Suppressor macrophage treated with lipopolysaccharide for 4 hours (primary cell): ENCODE measurements around the gene SEMA3G.
A peak's percentile ranks its signal among the peaks of the same experiment; 100 is the strongest.

Experiments
- DNase-seq: peaks from one replicate; pipeline ENCODE4 v3.0.0-alpha.2; 2020

The SEMA3G gene

DNA sequence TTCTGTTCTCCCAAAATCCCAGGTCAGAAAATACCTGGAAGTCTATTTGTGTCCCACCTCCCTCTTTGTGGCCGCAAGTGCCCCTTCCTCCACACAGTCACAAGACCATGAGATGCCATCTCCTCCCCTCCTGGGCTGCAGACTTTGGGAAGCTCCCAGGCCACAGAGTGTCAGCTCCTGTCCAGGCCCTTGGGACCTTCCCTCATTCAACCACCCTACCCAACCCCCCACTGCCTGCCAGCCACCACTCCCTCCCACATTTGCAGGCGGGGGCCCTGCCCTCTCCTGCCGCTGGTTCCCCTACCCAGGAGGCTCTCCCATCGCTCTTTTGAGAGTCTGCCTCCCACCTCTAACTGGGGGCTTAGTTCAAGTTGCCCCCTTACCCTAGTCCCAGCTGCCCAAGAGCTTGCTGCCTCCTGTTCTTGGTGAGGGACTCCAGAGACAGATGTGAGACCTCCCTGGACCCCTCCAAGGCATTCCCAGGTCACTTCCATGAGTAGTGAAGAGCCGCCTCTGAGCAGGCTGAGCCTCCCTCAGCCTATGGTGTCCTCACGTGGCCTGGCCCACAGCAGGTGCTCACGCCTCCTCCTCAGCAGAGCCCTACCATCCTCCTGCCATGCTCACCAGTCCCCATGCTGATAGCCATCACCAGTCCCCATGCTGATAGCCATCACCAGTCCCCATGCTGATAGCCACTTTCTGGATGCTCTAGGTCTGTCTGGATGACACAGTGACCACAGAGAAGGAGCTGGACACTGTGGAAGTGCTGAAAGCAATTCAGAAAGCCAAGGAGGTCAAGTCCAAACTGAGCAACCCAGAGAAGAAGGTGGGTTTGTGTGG lies 34.4 kb upstream of the SEMA3G start:
- no peak for DNase-seq

- no peak for DNase-seq
Observed at GRCh38 chr3:52477796-52478095, 32.8 kb upstream of the SEMA3G start.

DNA sequence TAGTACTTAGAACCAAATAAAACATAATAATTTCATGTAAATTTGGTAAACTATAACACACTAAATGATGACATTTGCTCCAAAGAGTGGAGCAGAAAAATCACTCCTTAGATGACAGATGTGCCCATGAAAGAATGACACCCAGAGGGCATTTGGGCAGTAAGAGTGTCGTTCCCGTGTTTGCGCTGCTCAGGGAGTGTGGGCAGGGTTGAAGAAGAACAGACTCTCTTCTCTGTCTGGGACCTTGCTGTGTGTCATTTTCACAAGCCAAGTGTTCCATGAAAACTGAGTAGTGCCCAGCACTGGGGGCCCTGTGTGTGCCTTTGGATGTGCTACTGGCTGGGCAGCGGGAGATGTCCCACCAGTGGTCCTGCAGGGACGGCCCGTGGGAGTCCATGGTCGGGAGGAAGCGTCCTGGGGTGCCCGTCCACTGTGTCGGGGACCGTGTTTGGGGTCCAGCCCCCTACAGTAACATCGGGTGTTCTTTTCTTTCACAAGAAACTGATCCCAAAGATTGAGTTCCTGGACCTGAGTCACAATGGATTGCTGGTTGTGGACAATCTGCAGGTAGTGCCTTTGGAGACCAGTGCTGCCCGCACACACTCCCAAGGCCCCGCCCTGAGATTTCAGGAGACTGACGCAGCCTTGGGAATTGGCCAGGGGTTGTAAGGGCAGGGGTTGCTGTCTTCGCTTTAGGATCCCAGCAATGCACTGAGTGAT lies 32.3 kb upstream of the SEMA3G start:
- DNase-seq = no peak

GRCh38 chr3:52473026-52473425 lies 28.1 kb upstream of the SEMA3G start:
- DNase-seq = peak; percentile 35

DNA sequence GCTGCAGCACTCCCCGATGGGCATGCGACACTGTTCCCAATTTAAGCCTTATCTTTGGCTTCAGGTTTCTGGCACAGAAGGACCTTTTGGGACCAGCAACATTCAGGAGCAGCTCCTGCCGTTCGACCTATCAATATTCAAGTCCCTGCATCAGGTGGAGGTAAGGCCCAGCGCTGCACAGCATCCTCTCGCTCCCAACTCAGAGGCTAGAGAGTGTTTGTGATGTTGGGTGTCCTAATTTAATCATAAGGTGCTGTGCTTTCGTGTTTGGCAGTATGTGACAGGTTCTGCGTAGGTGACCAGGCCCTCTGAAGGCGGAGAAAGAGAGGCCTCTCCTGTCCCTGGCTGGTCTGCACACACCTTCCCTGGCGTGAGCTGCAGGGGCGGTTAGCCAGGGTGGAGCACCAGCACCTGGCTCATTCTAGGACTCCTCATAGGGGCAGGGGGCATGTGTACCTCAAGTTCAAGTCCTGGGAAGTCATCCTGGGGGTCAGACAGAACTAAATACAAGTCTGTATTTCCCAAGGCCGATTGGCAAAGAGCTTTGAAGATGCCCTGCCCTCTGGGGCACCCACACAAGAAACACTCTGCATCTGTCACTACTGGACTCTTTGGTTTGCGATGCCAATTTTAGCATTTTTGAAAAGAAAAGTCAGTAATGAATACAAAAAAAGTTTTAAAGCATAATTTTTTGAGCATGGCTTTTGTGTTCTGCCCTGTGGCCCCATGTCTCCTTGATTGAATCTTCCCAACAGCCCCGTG lies 27.5 kb upstream of the SEMA3G start:
- no peak for DNase-seq

- DNase-seq = peak; percentile 84
Observed at GRCh38 chr3:52471371-52472238, 26.7 kb upstream of the SEMA3G start.

DNA sequence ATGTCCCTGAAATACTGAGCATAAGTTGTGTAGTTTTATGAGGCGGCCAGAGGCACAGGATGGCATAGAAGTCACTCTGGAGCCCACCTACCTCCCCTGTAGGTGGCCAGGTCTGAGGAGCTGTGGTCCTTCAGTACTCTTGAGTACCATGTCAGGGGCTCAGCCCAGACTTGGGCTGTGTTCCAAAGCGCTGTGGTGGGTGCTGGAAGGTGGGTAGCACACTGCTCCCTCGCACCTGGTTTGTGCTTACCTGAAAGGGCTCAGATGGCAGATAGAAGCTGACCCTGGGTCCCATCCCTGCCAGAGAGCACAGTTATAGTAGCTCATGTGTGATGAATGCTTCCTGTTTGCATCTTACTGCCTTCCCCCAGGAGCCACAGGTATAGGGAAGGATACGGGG lies 26.0 kb upstream of the SEMA3G start:
- no peak for DNase-seq

DNA sequence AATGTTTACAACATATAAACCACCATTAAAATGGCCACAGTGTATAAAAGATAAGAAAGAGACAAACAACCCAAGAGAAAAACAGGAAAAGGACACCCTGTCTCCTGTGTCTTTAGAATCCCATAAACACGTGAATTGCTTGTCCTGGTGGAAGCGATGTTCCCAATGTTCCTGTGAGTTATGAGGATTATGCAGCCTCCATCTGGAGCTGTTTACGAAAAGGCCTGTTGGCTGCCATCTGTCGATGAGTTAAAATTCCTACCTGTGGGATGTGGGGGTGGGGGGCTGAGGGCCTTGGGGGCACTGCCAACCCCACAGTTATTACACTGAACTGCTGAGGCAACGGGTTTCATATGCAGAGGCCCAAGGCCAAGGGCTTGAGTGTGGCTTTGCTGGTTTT lies 24.1 kb upstream of the SEMA3G start:
- DNase-seq = no peak

DNA sequence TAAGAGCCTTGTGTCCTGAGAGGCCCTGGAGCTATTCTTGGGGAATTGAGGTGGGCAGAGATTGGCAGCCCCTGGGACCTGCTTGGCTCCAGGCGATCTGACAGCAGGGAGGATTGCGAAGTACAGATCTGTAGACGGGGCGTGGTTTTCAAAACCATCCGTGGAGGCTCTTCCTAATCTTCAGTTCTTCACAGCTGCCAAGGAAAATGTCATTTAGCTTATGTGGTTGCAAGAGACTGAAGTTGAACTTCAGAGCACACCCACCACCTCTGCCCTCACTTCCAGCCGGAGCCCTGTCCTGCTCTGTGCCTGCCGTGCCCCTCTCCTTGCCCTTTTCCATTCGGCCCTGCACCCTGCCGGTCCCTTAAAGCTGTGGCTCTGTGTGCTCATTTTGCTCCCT lies 23.4 kb upstream of the SEMA3G start:
- no peak for DNase-seq

DNA sequence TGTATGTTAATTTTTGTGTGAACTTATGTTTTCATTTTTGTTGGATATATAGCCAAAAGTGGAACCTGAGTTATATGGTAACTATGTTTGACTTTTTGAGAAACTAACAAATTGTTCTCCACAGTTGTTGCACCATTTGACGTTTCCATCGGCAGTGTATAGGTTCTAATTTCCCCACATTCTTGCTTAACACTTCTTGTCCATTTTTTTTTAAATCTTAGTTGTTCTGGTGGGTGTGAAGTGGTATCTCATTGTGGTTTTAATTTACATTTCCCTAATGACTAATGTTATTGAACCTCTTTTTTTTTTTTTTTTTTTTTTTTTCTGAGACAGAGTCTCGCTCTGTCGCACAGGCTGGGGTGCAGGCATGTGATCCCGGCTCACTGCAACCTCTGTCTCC lies 18.5 kb upstream of the SEMA3G start:
- DNase-seq = peak; percentile 46

DNA sequence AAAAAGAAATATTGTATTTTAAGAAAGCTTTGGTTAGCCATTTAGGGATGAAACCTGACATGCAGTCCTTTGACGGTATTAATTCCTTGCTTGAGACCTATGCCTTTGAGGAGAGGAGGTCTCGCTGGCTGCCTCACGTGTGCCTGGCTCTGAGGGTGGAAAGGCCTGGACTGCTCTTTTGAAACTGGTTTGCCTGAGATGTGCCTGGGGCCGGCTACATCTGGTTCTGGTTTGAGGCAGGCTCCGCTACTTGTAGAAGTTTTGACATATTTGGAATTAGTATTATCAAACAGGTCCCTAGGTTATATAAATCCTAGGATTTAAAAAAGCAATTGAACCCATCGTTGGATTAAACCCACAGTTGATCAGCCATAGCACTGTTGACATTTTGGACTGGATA lies 17.0 kb upstream of the SEMA3G start:
- no peak for DNase-seq

GRCh38 chr3:52458770-52459545 lies 14.1 kb upstream of the SEMA3G start:
- no peak for DNase-seq

- DNase-seq = no peak
Observed at GRCh38 chr3:52458031-52458760, 13.3 kb upstream of the SEMA3G start.

- DNase-seq = no peak
Observed at GRCh38 chr3:52456800-52457183, 11.9 kb upstream of the SEMA3G start.

- no peak for DNase-seq
Observed at GRCh38 chr3:52456169-52456799, 11.4 kb upstream of the SEMA3G start.

DNA sequence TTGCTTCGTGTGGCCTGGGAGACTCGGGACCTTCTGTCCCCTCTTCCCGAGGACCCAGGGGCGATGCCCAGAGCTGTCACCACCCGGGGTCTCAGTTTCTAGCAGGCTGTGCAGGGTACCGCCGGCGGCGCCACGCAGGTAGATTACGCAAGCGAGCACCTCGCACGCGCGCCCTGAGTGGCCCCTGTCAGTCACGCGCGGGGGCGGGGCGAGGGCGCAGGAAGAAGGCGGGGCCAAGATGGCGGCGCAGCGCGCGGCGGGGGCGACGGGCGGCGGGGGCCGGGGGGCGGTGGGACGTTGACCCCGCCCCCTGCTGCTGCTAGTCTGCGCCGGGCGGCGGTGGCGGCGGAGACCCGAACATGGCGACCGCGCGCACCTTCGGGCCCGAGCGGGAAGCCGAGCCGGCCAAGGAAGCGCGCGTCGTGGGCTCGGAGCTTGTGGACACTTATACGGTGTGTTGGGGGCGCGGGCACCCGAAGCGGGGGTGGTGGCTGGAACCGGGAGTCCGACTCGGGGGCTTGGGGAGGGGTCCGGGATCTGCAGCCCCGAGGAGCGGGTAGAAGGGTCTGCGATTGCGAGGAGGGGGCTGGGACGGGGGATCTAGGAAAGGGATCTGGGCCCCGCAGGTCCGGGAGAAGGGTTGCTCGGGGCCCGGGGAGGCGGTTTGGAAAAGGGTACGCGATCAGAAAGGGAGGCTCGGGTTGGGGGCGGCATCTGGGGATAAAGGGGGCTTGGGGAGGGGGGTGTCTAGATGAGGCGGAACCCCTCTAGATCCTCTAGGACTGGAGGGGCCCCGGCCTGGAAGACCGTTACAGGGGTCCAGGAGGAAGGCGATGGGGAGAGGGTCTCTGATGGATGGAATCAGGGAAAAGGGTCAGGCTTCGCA lies 10.6 kb upstream of the SEMA3G start, which contains the start of gene NISCH:
NISCH (plus strand) TSS at position 322 of the 886 bp plus-strand sequence; CDS start at position 360, 38 bp downstream.
- peak; percentile 88 for DNase-seq

GRCh38 chr3:52454938-52455282 lies 10.0 kb upstream of the SEMA3G start:
- DNase-seq = no peak

- DNase-seq = no peak
Observed at GRCh38 chr3:52454250-52454937, 9.5 kb upstream of the SEMA3G start.
